IMR-90 (cell line): Measurements from ENCODE around the gene NANS. TPM values are rescaled to one million over a fixed set of nuclear protein-coding genes. Genes with fewer than 3 reads are reported as not detected.

ENCODE experiments used
- ATAC-seq: fragments of 200-7000 bp; cut with Tn5 transposase; 2 replicates; pipeline ENCODE4 v1.9.1; 2020; ENCODE audit warnings: low read depth, mild to moderate bottlenecking, moderate library complexity
- Bru-seq: library from RNA; stranded (reverse); fragments of 400-500 nt; gene quantifications from one replicate; lab custom pipeline; 2021; lab: Mats Ljungman, UMichigan
- BruChase-seq, 2 experiments: library from RNA; stranded (reverse); fragments of 400-500 nt; gene quantifications; one replicate each; lab custom pipeline; 2021; lab: Mats Ljungman, UMichigan
- BruUV-seq: library from RNA; stranded (reverse); fragments of 400-500 nt; replicated peaks from 2 replicates; lab custom pipeline; 2021; lab: Mats Ljungman, UMichigan
- CTCF ChIA-PET: fragments of 300-600 bp; formaldehyde crosslinking; extraction: SDS; loops from one replicate; lab custom pipeline; 2021; ENCODE audit warnings: antibody characterized with exemption; lab: Yijun Ruan, JAX
- POLR2A ChIA-PET: fragments of 300-600 bp; sonication (Branson Sonifier 250); formaldehyde crosslinking; loops from one replicate; lab custom pipeline; 2022; ENCODE audit warnings: antibody characterized with exemption; ENCODE audit not compliant: unreplicated experiment; lab: Charles Lee
- DNase-seq: peaks from one replicate; pipeline ENCODE4 v3.0.0; 2013
- H2AFZ ChIP-seq: replicated peaks from 2 replicates; pipeline ENCODE3; 2013; ENCODE audit warnings: low read length, mild to moderate bottlenecking; ENCODE audit not compliant: poor library complexity
- H2AK5ac ChIP-seq: 2 replicates; pipeline ENCODE4 v1.6.1; 2013; ENCODE audit warnings: low read depth, low read length, inconsistent platforms
- H2AK9ac ChIP-seq: replicated peaks from 2 replicates; pipeline ENCODE3; 2013; ENCODE audit warnings: mild to moderate bottlenecking, low read depth, low read length, moderate library complexity; ENCODE audit not compliant: poor library complexity
- H2BK120ac ChIP-seq: 2 replicates; pipeline ENCODE4 v1.6.1; 2013; ENCODE audit warnings: low read depth, low read length, inconsistent platforms
- H2BK15ac ChIP-seq: 3 replicates; pipeline ENCODE4 v1.6.1; 2013; ENCODE audit warnings: low read depth, low read length, inconsistent platforms
- H2BK20ac ChIP-seq: 2 replicates; pipeline ENCODE4 v1.6.1; 2013; ENCODE audit warnings: low read depth, mild to moderate bottlenecking, inconsistent platforms, low read length, moderate library complexity
- H2BK5ac ChIP-seq: 2 replicates; pipeline ENCODE4 v1.6.1; 2013; ENCODE audit warnings: mild to moderate bottlenecking, low read depth, low read length, inconsistent platforms; ENCODE audit not compliant: poor library complexity, severe bottlenecking
- H3K14ac ChIP-seq: replicated peaks from 2 replicates; pipeline ENCODE4 v1.6.1; 2013; ENCODE audit warnings: low read depth, low read length, inconsistent platforms
- H3K18ac ChIP-seq: 2 replicates; pipeline ENCODE4 v1.6.1; 2013; ENCODE audit warnings: low read depth, low read length, control low read depth
- H3K23ac ChIP-seq: 2 replicates; pipeline ENCODE4 v1.6.1; 2013; ENCODE audit warnings: low read depth, low read length, inconsistent platforms
- H3K27ac ChIP-seq: 2 replicates; pipeline ENCODE4 v1.5.1; 2013; ENCODE audit warnings: mild to moderate bottlenecking, control low read depth, low read length; ENCODE audit not compliant: insufficient read depth
- H3K27me3 ChIP-seq: 2 replicates; pipeline ENCODE4 v1.6.1; 2013; ENCODE audit warnings: low read length; ENCODE audit not compliant: control insufficient read depth, insufficient read depth
- H3K36me3 ChIP-seq: 2 replicates; pipeline ENCODE4 v1.6.1; 2013; ENCODE audit warnings: low read length, mixed read lengths; ENCODE audit not compliant: control insufficient read depth, insufficient read depth
- H3K4ac ChIP-seq: 2 replicates; pipeline ENCODE4 v1.6.1; 2013; ENCODE audit warnings: low read depth, low read length, inconsistent platforms
- H3K4me1 ChIP-seq: 2 replicates; pipeline ENCODE4 v1.6.1; 2013; ENCODE audit warnings: low read length, mixed read lengths; ENCODE audit not compliant: control insufficient read depth, insufficient read depth
- H3K4me2 ChIP-seq: 2 replicates; pipeline ENCODE4 v1.6.1; 2013; ENCODE audit warnings: low read depth, mild to moderate bottlenecking, control low read depth, low read length, moderate library complexity
- H3K4me3 ChIP-seq: 2 replicates; pipeline ENCODE4 v1.5.1; 2013; ENCODE audit warnings: low read depth, mild to moderate bottlenecking, control low read depth, low read length, moderate library complexity; ENCODE audit not compliant: insufficient read depth
- H3K56ac ChIP-seq: 2 replicates; pipeline ENCODE4 v1.6.1; 2013; ENCODE audit warnings: low read length, inconsistent platforms; ENCODE audit not compliant: insufficient read depth; ENCODE audit errors: extremely low read depth
- H3K79me1 ChIP-seq, 2 experiments: 2 replicates each; pipeline ENCODE4 v1.6.1; 2013; ENCODE audit warnings: low read length in 2 of 2, inconsistent platforms in 1 of 2, low read depth in 1 of 2
- H3K9ac ChIP-seq: 2 replicates; pipeline ENCODE4 v1.6.1; 2013; ENCODE audit warnings: low read depth, low read length, control low read depth
- H3K9me1 ChIP-seq: 2 replicates; pipeline ENCODE4 v1.6.1; 2013; ENCODE audit warnings: low read length, inconsistent platforms; ENCODE audit not compliant: insufficient read depth
- H3K9me3 ChIP-seq: 2 replicates; pipeline ENCODE4 v1.6.1; 2013; ENCODE audit warnings: low read length; ENCODE audit not compliant: control insufficient read depth, insufficient read depth
- H4K20me1 ChIP-seq: 2 replicates; pipeline ENCODE4 v1.6.1; 2013; ENCODE audit warnings: low read length, inconsistent platforms; ENCODE audit not compliant: insufficient read depth
- H4K5ac ChIP-seq: 2 replicates; pipeline ENCODE4 v1.6.1; 2013; ENCODE audit warnings: mild to moderate bottlenecking, low read depth, low read length, control low read depth
- H4K8ac ChIP-seq, 2 experiments: 2 replicates each; pipeline ENCODE4 v1.6.1; 2013; ENCODE audit warnings: low read depth in 2 of 2, low read length in 2 of 2, control low read depth in 1 of 2, inconsistent platforms in 1 of 2
- H4K91ac ChIP-seq: 2 replicates; pipeline ENCODE4 v1.6.1; 2013; ENCODE audit warnings: low read depth, low read length, inconsistent platforms; ENCODE audit not compliant: insufficient read depth
- CEBPB ChIP-seq: IDR thresholded peaks from 2 replicates; pipeline ENCODE4 v1.6.1; 2012; ENCODE audit warnings: low read depth, low read length, improper control_type of control experiment
- CHD1 ChIP-seq: IDR thresholded peaks from 2 replicates; pipeline ENCODE4 v1.6.1; 2012; ENCODE audit warnings: low read depth, low read length, improper control_type of control experiment
- FOS ChIP-seq: fragments of 150-350 bp; IDR thresholded peaks from 2 replicates; pipeline ENCODE4 v1.6.1; 2016; ENCODE audit warnings: low read depth, low read length
- MAZ ChIP-seq: IDR thresholded peaks from 2 replicates; pipeline ENCODE4 v1.6.1; 2012; ENCODE audit warnings: low read depth, mild to moderate bottlenecking, low read length, improper control_type of control experiment, moderate library complexity, borderline replicate concordance
- MXI1 ChIP-seq: IDR thresholded peaks from 2 replicates; pipeline ENCODE4 v1.6.1; 2012; ENCODE audit warnings: low read depth, mild to moderate bottlenecking, low read length, moderate library complexity, borderline replicate concordance
- NFE2L2 ChIP-seq: fragments of 150-350 bp; IDR thresholded peaks from 2 replicates; pipeline ENCODE4 v1.6.1; 2016; ENCODE audit warnings: low read depth, mild to moderate bottlenecking, low read length
- POLR2A ChIP-seq: IDR thresholded peaks from 2 replicates; pipeline ENCODE4 v1.6.1; 2012; ENCODE audit warnings: mild to moderate bottlenecking, low read depth, low read length
- USF2 ChIP-seq: fragments of 150-350 bp; IDR thresholded peaks from 2 replicates; pipeline ENCODE4 v1.6.1; 2017; ENCODE audit warnings: mild to moderate bottlenecking, antibody characterized with exemption, low read length, low read depth
- WGBS, 2 experiments: methylation state at CpG; one replicate each; pipeline versions ENCODE4 v1.1.5 to v1.1.7; 2013; ENCODE audit warnings: missing lambda C conversion rate in 2 of 2; ENCODE audit not compliant: insufficient read length in 1 of 2; ENCODE audit errors: extremely low coverage in 2 of 2; 5-methylcytosine and 5-hydroxymethylcytosine counted together
- dilution Hi-C: fragments of 300-500 bp; cut with HindIII; formaldehyde crosslinking; loops from one replicate; pipeline ENCODE4 v1.14.3; 2018; ENCODE audit warnings: low sequenced_read_pairs; ENCODE audit not compliant: unreplicated experiment
- in situ Hi-C: fragments of 300-500 bp; cut with MboI; formaldehyde crosslinking; loops from 3 replicates; pipeline ENCODE4 v1.14.3; 2019; ENCODE audit warnings: low sequenced_read_pairs, inconsistent platforms, mixed read lengths
- intact Hi-C: fragments of 100-400 bp; cut with micrococcal nuclease; formaldehyde crosslinking; loops from 2 replicates; pipeline ENCODE4 v1.10.0; 2022
- long read RNA-seq: library from polyadenylated mRNA; unstranded; transcript quantifications from one replicate; pipeline ENCODE4 v2.0.0, GENCODE V29; 2021; ENCODE audit not compliant: unreplicated experiment
- polyA plus RNA-seq, 3 experiments: library from polyadenylated mRNA; depleted of rRNA; stranded (reverse); fragments of >200 nt; gene quantifications; 2 replicates each; pipeline ENCODE4 v1.2.3, GENCODE V29; 2012; ENCODE audit warnings: low replicate concordance in 1 of 3
- total RNA-seq: library from RNA; depleted of rRNA; stranded (reverse); fragments of >200 nt; gene quantifications from 2 replicates; pipeline ENCODE4 v1.2.3, GENCODE V29; 2012; rRNA removed
- TF ChIP-seq, protein P1 (sequence below): conservative IDR thresholded peaks from 2 replicates; pipeline ENCODE4 v1.5.1; 2012; ENCODE audit warnings: mild to moderate bottlenecking, low read depth, low read length, improper control_type of control experiment

NANS gene, protein sequence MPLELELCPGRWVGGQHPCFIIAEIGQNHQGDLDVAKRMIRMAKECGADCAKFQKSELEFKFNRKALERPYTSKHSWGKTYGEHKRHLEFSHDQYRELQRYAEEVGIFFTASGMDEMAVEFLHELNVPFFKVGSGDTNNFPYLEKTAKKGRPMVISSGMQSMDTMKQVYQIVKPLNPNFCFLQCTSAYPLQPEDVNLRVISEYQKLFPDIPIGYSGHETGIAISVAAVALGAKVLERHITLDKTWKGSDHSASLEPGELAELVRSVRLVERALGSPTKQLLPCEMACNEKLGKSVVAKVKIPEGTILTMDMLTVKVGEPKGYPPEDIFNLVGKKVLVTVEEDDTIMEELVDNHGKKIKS
- total RNA-seq, result 306 and 313 TPM in 2 replicates
- 197 and 210 TPM in 2 replicates for polyA plus RNA-seq (2012; rRNA removed)
- polyA plus RNA-seq (2012; cell fraction: cytosol; rRNA removed), result 201 and 222 TPM in 2 replicates
- polyA plus RNA-seq (2012; cell fraction: nucleus; rRNA removed; ENCODE audit: low replicate concordance), result 110 and 136 TPM in 2 replicates
- percentile 89 among the genes with signal in this experiment for Bru-seq, nascent RNA
- percentile 78 among the genes with signal in this experiment for BruChase-seq, experiment 1, labeled RNA remaining after a 6-hour chase
- percentile 66 among the genes with signal in this experiment for BruChase-seq, experiment 2, labeled RNA remaining after a 2-hour chase
- long read RNA-seq, transcript NANS-201 (6 exons, 1,170 nt), result major isoform, 80 of 102 reads
- long read RNA-seq, partial matches to known transcripts, result 18 of 102 reads
- long read RNA-seq, other reads (novel, unspliced or antisense), result 4 of 102 reads

- Histone ChIP-seq H3K14ac (peak within 1 kb of the TSS; percentile 15), H4K8ac (peak within 1 kb of the TSS; percentile 47 to 61), H3K9ac (peak within 1 kb of the TSS; percentile 91), H4K5ac (peak within 1 kb of the TSS; percentile 39), H2BK15ac (no peak within 1 kb of the TSS; the same call in 2 of the 3 replicates), H2BK5ac (peak within 1 kb of the TSS; percentile 71), H3K27ac (peak within 1 kb of the TSS; percentile 84), H3K4me2 (peak within 1 kb of the TSS; percentile 83), H3K36me3 (peaks cover 5% of the 10 kb centered on the region), H2AK9ac (peak within 1 kb of the TSS; percentile 94), H3K4me3 (peak within 1 kb of the TSS; percentile 88), H3K4me1 (peaks cover 3% of the 10 kb centered on the region), H3K4ac (peak within 1 kb of the TSS; percentile 57), H2BK20ac (no peak within 1 kb of the TSS), H3K79me1 (peaks cover 19 to 39% of the 10 kb centered on the region in 2 experiments; a peak in 3 of 4 replicates), H2AFZ (peak within 1 kb of the TSS; percentile 93), H3K23ac (peak within 1 kb of the TSS; percentile 85), H4K20me1 (peaks cover 15% of the 10 kb centered on the region; the same call in 1 of the 2 replicates), H3K9me3 (no peaks in the 10 kb centered on the region), H3K27me3 (no peaks in the 10 kb centered on the region), H3K9me1 (peaks cover 8% of the 10 kb centered on the region), H2AK5ac (peak within 1 kb of the TSS; percentile 22; the same call in 1 of the 2 replicates), H4K91ac (peak within 1 kb of the TSS; percentile 72), H2BK120ac (peak within 1 kb of the TSS; percentile 1; the same call in 1 of the 2 replicates), H3K18ac (peak within 1 kb of the TSS; percentile 46), H3K56ac (peak within 1 kb of the TSS; percentile 73)
- BruUV-seq, result no TSS peak
- DNase-seq, result peak; percentile 97
- intact Hi-C loops, result loop anchor here (1.0 to 2.0 kb wide), 2 partner anchors 74 to 133 kb away; partner anchors contain the start of gene ANP32B
- in situ Hi-C loops, result no loop called here
- peak; percentile 97 for ATAC-seq
- 1% methylated on average over 41 of the region's 80 CpGs; no CpG with 5 or more reads in 1 of the 2 experiments for WGBS, 2 experiments
- ChIA-PET POLR2A (interaction anchor here (0.5 to 0.9 kb wide), 9 partner anchors 9 to 466 kb away, joined by 3 to 7 read pairs (median 4); partner anchors contain the start of gene TRMO), CTCF (interaction anchor here (0.6 to 1.1 kb wide), 3 partner anchors 69 to 654 kb away, joined by 3 read pairs; no protein-coding TSS in a partner anchor)
- dilution Hi-C loops, result no loop called here
- TF ChIP-seq USF2 (no peak), CHD1 (peak; percentile 95), MAZ (peak; percentile 16; the same call in 1 of the 2 replicates), NFE2L2 (no peak), POLR2A (peak; percentile 99), MXI1 (peak; percentile 63; the same call in 1 of the 2 replicates), CEBPB (0 out of 2 replicates have a peak, but pooled peaks have one; percentile 41), FOS (no peak)
- TF ChIP-seq, protein P1, sequence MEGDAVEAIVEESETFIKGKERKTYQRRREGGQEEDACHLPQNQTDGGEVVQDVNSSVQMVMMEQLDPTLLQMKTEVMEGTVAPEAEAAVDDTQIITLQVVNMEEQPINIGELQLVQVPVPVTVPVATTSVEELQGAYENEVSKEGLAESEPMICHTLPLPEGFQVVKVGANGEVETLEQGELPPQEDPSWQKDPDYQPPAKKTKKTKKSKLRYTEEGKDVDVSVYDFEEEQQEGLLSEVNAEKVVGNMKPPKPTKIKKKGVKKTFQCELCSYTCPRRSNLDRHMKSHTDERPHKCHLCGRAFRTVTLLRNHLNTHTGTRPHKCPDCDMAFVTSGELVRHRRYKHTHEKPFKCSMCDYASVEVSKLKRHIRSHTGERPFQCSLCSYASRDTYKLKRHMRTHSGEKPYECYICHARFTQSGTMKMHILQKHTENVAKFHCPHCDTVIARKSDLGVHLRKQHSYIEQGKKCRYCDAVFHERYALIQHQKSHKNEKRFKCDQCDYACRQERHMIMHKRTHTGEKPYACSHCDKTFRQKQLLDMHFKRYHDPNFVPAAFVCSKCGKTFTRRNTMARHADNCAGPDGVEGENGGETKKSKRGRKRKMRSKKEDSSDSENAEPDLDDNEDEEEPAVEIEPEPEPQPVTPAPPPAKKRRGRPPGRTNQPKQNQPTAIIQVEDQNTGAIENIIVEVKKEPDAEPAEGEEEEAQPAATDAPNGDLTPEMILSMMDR, result peak; percentile 33
Measured at GRCh38 chr9:98056269-98057137, at the start of gene NANS. Gene NANS, plus strand, starts transcription at chr9:98056732. Its CDS starts 77 bp downstream, at chr9:98056809.
